Erythroblast (primary cell): ENCODE results near the gene HDGFL2.

Source experiments
- GATA1 ChIP-seq: IDR thresholded peaks from 2 replicates; pipeline ENCODE4 v1.6.1; 2011; ENCODE audit warnings: low read depth, mild to moderate bottlenecking, control low read depth, low read length, moderate library complexity
- POLR2A ChIP-seq: IDR thresholded peaks from 2 replicates; pipeline ENCODE4 v1.6.1; 2011; ENCODE audit warnings: mild to moderate bottlenecking, low read length

- no peak for TF ChIP-seq POLR2A
- TF ChIP-seq GATA1 = no peak
Observed at GRCh38 chr19:4504891-4505569, 32.9 kb downstream of the HDGFL2 start.
